Caco-2 (cell line): ENCODE data around the gene OTOP2. TPM values are rescaled to one million over a fixed set of nuclear protein-coding genes. Genes with fewer than 3 reads are reported as not detected.
A peak's percentile ranks its signal among the peaks of the same experiment; 100 is the strongest.

ENCODE experiments used
- BruUV-seq: library from RNA; stranded (reverse); fragments of 400-500 nt; replicated peaks from 2 replicates; lab custom pipeline; 2021; lab: Mats Ljungman, UMichigan
- CTCF ChIA-PET: fragments of 300-600 bp; sonication (Branson Sonifier 250); formaldehyde crosslinking; loops from one replicate; lab custom pipeline; 2022; ENCODE audit warnings: antibody characterized with exemption; lab: Charles Lee
- POLR2A ChIA-PET: fragments of 300-600 bp; sonication (Branson Sonifier 250); formaldehyde crosslinking; loops from one replicate; lab custom pipeline; 2022; ENCODE audit warnings: antibody characterized with exemption; lab: Charles Lee
- DNase-seq, 2 experiments: peaks; one replicate each; pipeline versions ENCODE4 v3.0.0 to v3.0.0-alpha.2; 2020 to 2022
- H3K27me3 ChIP-seq: replicated peaks from 2 replicates; pipeline ENCODE4 v1.6.0; 2011; ENCODE audit warnings: low read length; ENCODE audit not compliant: control insufficient read depth, insufficient read depth
- H3K36me3 ChIP-seq: 2 replicates; pipeline ENCODE4 v1.5.1; 2011; ENCODE audit warnings: low read length; ENCODE audit not compliant: control insufficient read depth, insufficient read depth
- H3K4me1 ChIP-seq: fragments of 250-450 bp; sonication (Bioruptor Pico); 2 replicates; pipeline ENCODE4 v1.5.1; 2020; ENCODE audit warnings: mild to moderate bottlenecking
- H3K4me3 ChIP-seq: 2 replicates; pipeline ENCODE4 v1.5.1; 2011; ENCODE audit warnings: low read depth, mild to moderate bottlenecking, control low read depth, low read length
- H3K9me3 ChIP-seq: fragments of 250-450 bp; sonication (Bioruptor Pico); 2 replicates; pipeline ENCODE4 v1.5.1; 2020; ENCODE audit warnings: mild to moderate bottlenecking, moderate library complexity
- H3K27ac Mint-ChIP-seq: one replicate; pipeline ENCODE4 v1.8.0; 2022; ENCODE audit warnings: mixed read lengths; ENCODE audit not compliant: unreplicated experiment
- H3K27me3 Mint-ChIP-seq: one replicate; pipeline ENCODE4 v1.8.0; 2022; ENCODE audit warnings: mixed read lengths; ENCODE audit not compliant: insufficient read depth, unreplicated experiment
- H3K36me3 Mint-ChIP-seq: one replicate; pipeline ENCODE4 v1.8.0; 2022; ENCODE audit warnings: mild to moderate bottlenecking, mixed read lengths; ENCODE audit not compliant: insufficient read depth, unreplicated experiment
- H3K4me1 Mint-ChIP-seq: one replicate; pipeline ENCODE4 v1.8.0; 2022; ENCODE audit warnings: low read depth, mixed read lengths; ENCODE audit not compliant: unreplicated experiment
- H3K4me3 Mint-ChIP-seq: one replicate; pipeline ENCODE4 v1.8.0; 2022; ENCODE audit warnings: mild to moderate bottlenecking, moderate library complexity, mixed read lengths; ENCODE audit not compliant: unreplicated experiment
- H3K9me3 Mint-ChIP-seq: one replicate; pipeline ENCODE4 v1.8.0; 2022; ENCODE audit warnings: mixed read lengths; ENCODE audit not compliant: unreplicated experiment
- intact Hi-C: fragments of 100-400 bp; cut with micrococcal nuclease; formaldehyde crosslinking; loops from one replicate; pipeline ENCODE4 v1.10.0; 2022; ENCODE audit not compliant: unreplicated experiment
- total RNA-seq: library from RNA; stranded (reverse); gene quantifications from 2 replicates; pipeline ENCODE4 v1.2.3, GENCODE V29; 2022
- TF ChIP-seq, protein P1 (sequence below), 2 experiments: fragments of 200-600 bp in 1 of 2; IDR thresholded peaks; 1 replicate in 1 of 2; 2 replicates in 1 of 2; pipeline versions ENCODE4 v1.5.1 to v1.8.0; 2011 to 2022; ENCODE audit warnings: antibody characterized with exemption in 1 of 2, control low read depth in 1 of 2, inconsistent platforms in 1 of 2, low read depth in 1 of 2, low read length in 1 of 2, mild to moderate bottlenecking in 1 of 2, moderate library complexity in 1 of 2; ENCODE audit not compliant: insufficient read depth in 1 of 2, severe bottlenecking in 1 of 2, unreplicated experiment in 1 of 2

OTOP2 gene
- total RNA-seq, 1 experiment from 2014 or later: not detected

DNA sequence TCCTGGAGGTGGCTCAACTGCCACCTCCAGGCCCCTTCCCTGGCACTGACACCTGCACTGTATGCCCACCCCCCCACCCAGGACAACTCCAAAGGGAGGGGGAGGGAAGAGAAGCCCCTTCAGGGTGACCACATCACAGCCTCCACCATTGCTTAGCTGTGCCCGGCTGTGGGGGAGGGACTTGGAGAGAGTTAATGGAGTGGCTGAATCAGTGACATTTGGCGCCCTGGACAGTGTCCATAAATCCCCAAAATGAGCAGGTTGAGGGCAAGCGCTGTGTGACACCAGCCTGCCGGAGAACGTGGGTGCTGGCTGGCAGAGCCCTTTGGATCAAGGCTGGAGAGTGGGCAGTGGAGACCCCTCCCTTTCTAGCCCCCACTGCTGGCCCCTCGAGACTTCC is 1.9 kb upstream of the OTOP2 start:
- no peak overlapping the region for H3K4me3 ChIP-seq
- H3K9me3 ChIP-seq: no peaks in the 10 kb centered on the region
- intact Hi-C loops: no loop called here
- no peaks in the 10 kb centered on the region for H3K36me3 ChIP-seq
- H3K27me3 ChIP-seq: peaks cover 1% of the 10 kb centered on the region; the same call in 1 of the 2 replicates
- Mint-ChIP-seq H3K4me3 (peak overlapping the region; percentile 71), H3K9me3 (no peaks in the 10 kb centered on the region), H3K27ac (no peak overlapping the region), H3K36me3 (no peaks in the 10 kb centered on the region), H3K4me1 (no peaks in the 10 kb centered on the region), H3K27me3 (peaks cover 18% of the 10 kb centered on the region)
- CTCF ChIA-PET: interaction anchor here (1.2 to 4.3 kb wide), 3 partner anchors 36 to 49 kb away, joined by 6 to 46 read pairs (median 21); partner anchors contain the start of gene FDXR
- POLR2A ChIA-PET: interaction anchor here (0.6 kb wide), 1 partner anchor 65 kb away, joined by 13 read pairs; the partner anchor contains the start of gene CDR2L
- TF ChIP-seq, protein P1, sequence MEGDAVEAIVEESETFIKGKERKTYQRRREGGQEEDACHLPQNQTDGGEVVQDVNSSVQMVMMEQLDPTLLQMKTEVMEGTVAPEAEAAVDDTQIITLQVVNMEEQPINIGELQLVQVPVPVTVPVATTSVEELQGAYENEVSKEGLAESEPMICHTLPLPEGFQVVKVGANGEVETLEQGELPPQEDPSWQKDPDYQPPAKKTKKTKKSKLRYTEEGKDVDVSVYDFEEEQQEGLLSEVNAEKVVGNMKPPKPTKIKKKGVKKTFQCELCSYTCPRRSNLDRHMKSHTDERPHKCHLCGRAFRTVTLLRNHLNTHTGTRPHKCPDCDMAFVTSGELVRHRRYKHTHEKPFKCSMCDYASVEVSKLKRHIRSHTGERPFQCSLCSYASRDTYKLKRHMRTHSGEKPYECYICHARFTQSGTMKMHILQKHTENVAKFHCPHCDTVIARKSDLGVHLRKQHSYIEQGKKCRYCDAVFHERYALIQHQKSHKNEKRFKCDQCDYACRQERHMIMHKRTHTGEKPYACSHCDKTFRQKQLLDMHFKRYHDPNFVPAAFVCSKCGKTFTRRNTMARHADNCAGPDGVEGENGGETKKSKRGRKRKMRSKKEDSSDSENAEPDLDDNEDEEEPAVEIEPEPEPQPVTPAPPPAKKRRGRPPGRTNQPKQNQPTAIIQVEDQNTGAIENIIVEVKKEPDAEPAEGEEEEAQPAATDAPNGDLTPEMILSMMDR (IDR thresholded peaks at IDR 0.05; ENCODE audit: insufficient read depth in 1 of 2, low read depth in 1 of 2, low read length in 1 of 2, severe bottlenecking in 1 of 2, unreplicated experiment in 1 of 2): no peak
- BruUV-seq: no TSS peak
- DNase-seq: no peak
- H3K4me1 ChIP-seq: peaks cover 6% of the 10 kb centered on the region; the same call in 1 of the 2 replicates

DNA sequence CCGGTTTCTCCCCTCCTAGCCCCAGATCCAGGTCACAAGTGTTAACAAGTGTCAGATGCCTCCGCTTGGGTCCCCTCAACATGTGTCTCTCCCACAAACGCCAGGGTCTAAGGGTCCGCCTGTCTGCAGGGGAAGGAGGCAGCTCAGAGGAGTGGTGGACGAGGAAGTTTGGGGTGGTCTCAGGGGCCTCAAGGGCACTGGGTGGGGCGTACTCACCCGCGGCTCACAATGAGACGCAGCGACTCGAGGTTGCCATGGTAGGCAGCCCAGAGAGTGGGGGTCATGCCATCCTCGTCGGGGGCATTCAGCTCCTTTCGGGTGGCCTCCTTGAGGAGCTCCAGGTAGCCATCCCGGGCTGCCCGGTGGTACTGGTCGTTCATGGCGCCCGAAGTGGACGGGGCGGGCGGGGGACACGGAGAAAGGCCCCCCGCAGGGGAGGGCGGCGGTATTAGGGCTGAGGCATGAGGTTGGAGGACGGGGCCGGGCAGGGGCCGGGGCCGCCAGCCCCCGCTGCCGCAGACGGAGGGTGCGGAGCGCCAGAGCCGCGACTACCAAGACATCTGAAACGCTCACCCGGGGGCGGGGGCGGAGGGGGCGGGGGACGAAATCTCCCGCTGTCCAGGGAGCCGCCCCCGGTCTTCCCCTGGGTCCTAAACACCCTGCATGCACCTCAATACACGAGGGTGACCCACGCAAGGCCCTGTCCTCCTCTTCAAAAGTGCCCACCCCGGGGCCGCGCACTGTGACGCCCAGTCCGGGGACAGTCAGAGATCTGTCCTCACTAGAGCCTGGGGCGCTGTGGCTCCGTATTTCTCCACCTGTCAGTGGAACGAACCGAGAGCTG is 1.2 kb upstream of the OTOP2 start, which contains the start of gene USH1G:
USH1G (minus strand) TSS at position 562 of the 844 bp plus-strand sequence; CDS start at position 380, 182 bp downstream.
- Histone ChIP-seq H3K27me3 (peaks cover 1% of the 10 kb centered on the region; the same call in 1 of the 2 replicates), H3K4me3 (peak within 1 kb of the TSS; percentile 49), H3K36me3 (no peaks in the 10 kb centered on the region), H3K4me1 (peaks cover 6% of the 10 kb centered on the region; the same call in 1 of the 2 replicates), H3K9me3 (no peaks in the 10 kb centered on the region)
- no peak for DNase-seq
- Mint-ChIP-seq H3K4me1 (no peaks in the 10 kb centered on the region), H3K27me3 (peaks cover 21% of the 10 kb centered on the region), H3K9me3 (no peaks in the 10 kb centered on the region), H3K27ac (no peak within 1 kb of the TSS), H3K36me3 (no peaks in the 10 kb centered on the region), H3K4me3 (peak within 1 kb of the TSS; percentile 71)
- TF ChIP-seq, protein P1 (IDR thresholded peaks at IDR 0.05; ENCODE audit: insufficient read depth in 1 of 2, low read depth in 1 of 2, low read length in 1 of 2, severe bottlenecking in 1 of 2, unreplicated experiment in 1 of 2): no peak
- ChIA-PET CTCF (interaction anchor here (0.5 to 4.3 kb wide), 10 partner anchors 9 to 377 kb away, joined by 3 to 46 read pairs (median 5); partner anchors contain the start of genes CD300C, FDXR and MRPL58), POLR2A (interaction anchor here (0.6 kb wide), 2 partner anchors 64 to 184 kb away, joined by 4 to 13 read pairs; partner anchors contain the start of gene CDR2L)
- intact Hi-C loops: loop anchor here (1.0 kb wide), 2 partner anchors 35 to 83 kb away; no protein-coding TSS in a partner anchor
- BruUV-seq: no TSS peak
